GM19025 (cell line): Measurements from ENCODE around the gene TRIM32.

ENCODE experiments used
- ATAC-seq: cut with Tn5 transposase; IDR thresholded peaks from one replicate; pipeline ENCODE4 v1.9.1; 2021; ENCODE audit warnings: mild to moderate bottlenecking, low read depth, moderate library complexity; ENCODE audit not compliant: unreplicated experiment

Gene TRIM32

GRCh38 chr9:116749772-116750171 lies 62.7 kb downstream of the TRIM32 start:
- ATAC-seq = no peak

DNA sequence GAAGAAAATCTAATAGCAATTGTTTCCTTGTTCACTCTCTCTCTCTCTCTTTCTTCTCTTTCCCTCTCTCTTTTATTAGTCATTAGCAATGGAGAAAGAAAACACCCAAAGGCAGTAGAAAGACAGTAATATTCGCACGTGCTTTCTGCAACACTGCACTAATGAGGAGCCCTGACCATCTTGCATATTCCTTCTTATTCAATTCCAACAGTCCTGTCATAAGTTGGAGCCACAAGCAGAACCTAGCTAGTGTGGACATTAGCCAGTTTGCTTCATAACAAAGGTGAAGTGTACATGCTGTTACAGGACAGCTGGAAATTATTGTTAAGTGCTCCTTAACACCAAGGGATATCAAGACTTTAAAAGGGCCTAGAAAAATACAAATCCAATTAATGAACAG lies 63.4 kb downstream of the TRIM32 start:
- no peak for ATAC-seq
